ENCODE measurements around the gene DUXA.

DUXA gene

DNA sequence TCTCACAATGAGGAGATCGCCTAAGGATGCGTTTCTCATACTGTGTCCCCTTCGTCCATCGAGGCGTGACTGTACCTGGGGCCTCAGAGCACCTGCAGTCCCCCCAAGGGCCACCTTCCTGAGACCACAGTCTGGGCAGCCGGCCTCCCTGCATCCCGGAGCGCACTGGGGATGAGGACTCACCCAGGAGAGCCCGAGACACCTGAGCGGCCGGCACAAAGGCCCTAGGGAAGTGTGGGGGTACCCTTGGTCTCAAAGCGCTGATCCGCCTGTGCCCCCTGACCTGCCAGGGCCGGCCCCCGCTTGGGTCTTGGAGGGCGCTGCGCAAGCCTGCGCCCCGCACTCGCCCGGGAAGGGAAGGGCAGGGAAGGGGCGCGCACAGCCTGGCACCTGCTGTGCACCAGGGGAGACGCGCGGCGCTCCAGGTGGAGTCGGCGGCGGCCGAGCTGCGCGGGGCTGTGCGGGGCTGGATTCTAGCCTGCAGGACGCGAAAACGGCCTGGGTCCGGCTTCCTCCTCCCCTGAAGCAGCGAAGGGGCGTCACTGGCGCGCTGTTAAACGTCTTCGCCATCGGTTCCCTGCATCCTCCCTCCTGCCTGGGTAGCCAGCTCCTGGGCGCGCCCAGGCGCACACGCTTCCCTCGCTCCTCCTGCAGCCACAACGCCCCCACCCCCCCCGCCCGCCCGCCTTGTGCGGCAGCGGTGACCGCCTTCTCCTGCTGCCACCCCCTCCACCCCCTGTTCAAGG, 61.1 kb downstream of the DUXA start:
- DNase-seq (ENCODE audit: low spot score), result no peak
